Astrocyte (in vitro differentiated cells and primary cell): ENCODE measurements around the gene COMMD10. TPM values are rescaled to one million over a fixed set of nuclear protein-coding genes. Genes with fewer than 3 reads are reported as not detected.

ENCODE experiments used
- DNase-seq: peaks from one replicate; pipeline ENCODE4 v3.0.0-alpha.2; 2010; ENCODE audit warnings: low read depth
- FAIRE-seq: peaks from 2 replicates; lab custom pipeline; 2011; peaks lifted over from hg19 to GRCh38; lab: Jason Lieb, UNC
- H2AFZ ChIP-seq: 2 replicates; pipeline ENCODE4 v1.6.0; 2012; ENCODE audit warnings: low read depth, low read length, inconsistent platforms
- H3K27ac ChIP-seq: 2 replicates; pipeline ENCODE4 v1.5.1; 2011; ENCODE audit warnings: low read depth, low read length, inconsistent platforms
- H3K27me3 ChIP-seq: 2 replicates; pipeline ENCODE4 v1.6.0; 2011; ENCODE audit warnings: low read length, inconsistent platforms; ENCODE audit not compliant: insufficient read depth
- H3K36me3 ChIP-seq: 2 replicates; pipeline ENCODE4 v1.5.1; 2011; ENCODE audit warnings: low read length, inconsistent platforms; ENCODE audit not compliant: insufficient read depth
- H3K4me1 ChIP-seq: 2 replicates; pipeline ENCODE4 v1.5.1; 2011; ENCODE audit warnings: low read length, inconsistent platforms; ENCODE audit not compliant: insufficient read depth
- H3K4me2 ChIP-seq: 2 replicates; pipeline ENCODE4 v1.6.0; 2012; ENCODE audit warnings: low read length, inconsistent platforms
- H3K4me3 ChIP-seq: 2 replicates; pipeline ENCODE4 v1.5.1; 2011; ENCODE audit warnings: low read depth, mild to moderate bottlenecking, low read length, inconsistent platforms; ENCODE audit not compliant: insufficient read depth
- H3K79me2 ChIP-seq: 2 replicates; pipeline ENCODE4 v1.6.0; 2012; ENCODE audit warnings: mild to moderate bottlenecking, low read length, inconsistent platforms; ENCODE audit not compliant: insufficient read depth
- H3K9ac ChIP-seq: 2 replicates; pipeline ENCODE4 v1.6.0; 2012; ENCODE audit warnings: mild to moderate bottlenecking, low read length, inconsistent platforms
- H3K9me3 ChIP-seq: 2 replicates; pipeline ENCODE4 v1.5.1; 2012; ENCODE audit warnings: low read depth, mild to moderate bottlenecking, low read length, inconsistent platforms; ENCODE audit not compliant: insufficient read depth
- H4K20me1 ChIP-seq: 2 replicates; pipeline ENCODE4 v1.6.0; 2012; ENCODE audit warnings: low read length, inconsistent platforms; ENCODE audit not compliant: insufficient read depth
- H3K27ac Mint-ChIP-seq: one replicate; pipeline ENCODE4 v1.8.0; 2021; ENCODE audit warnings: mild to moderate bottlenecking, mixed read lengths; ENCODE audit not compliant: unreplicated experiment
- H3K27me3 Mint-ChIP-seq: one replicate; pipeline ENCODE4 v1.8.0; 2021; ENCODE audit warnings: low read depth, mixed read lengths; ENCODE audit not compliant: unreplicated experiment
- H3K36me3 Mint-ChIP-seq: one replicate; pipeline ENCODE4 v1.8.0; 2021; ENCODE audit warnings: low read depth, mixed read lengths; ENCODE audit not compliant: unreplicated experiment
- H3K4me1 Mint-ChIP-seq: one replicate; pipeline ENCODE4 v1.8.0; 2021; ENCODE audit warnings: low read depth, mixed read lengths; ENCODE audit not compliant: unreplicated experiment
- H3K4me3 Mint-ChIP-seq: one replicate; pipeline ENCODE4 v1.8.0; 2021; ENCODE audit warnings: mild to moderate bottlenecking, moderate library complexity, mixed read lengths; ENCODE audit not compliant: unreplicated experiment
- H3K9me3 Mint-ChIP-seq: one replicate; pipeline ENCODE4 v1.8.0; 2021; ENCODE audit warnings: mild to moderate bottlenecking, mixed read lengths; ENCODE audit not compliant: unreplicated experiment
- EZH2 ChIP-seq: IDR thresholded peaks from 2 replicates; pipeline ENCODE4 v1.6.1; 2012; ENCODE audit warnings: mild to moderate bottlenecking, low read length, inconsistent platforms; ENCODE audit not compliant: insufficient read depth
- total RNA-seq: library from RNA; stranded (reverse); gene quantifications from 2 replicates; pipeline ENCODE4 v1.2.1, GENCODE V29; 2021
- TF ChIP-seq, protein P1 (sequence below): IDR thresholded peaks from 2 replicates; pipeline ENCODE4 v1.5.1; 2011; ENCODE audit warnings: low read depth, mild to moderate bottlenecking, inconsistent platforms, low read length, moderate library complexity; ENCODE audit not compliant: insufficient read depth

Gene COMMD10
- total RNA-seq, 1 donor from 2014 or later = 18.1 TPM

DNA sequence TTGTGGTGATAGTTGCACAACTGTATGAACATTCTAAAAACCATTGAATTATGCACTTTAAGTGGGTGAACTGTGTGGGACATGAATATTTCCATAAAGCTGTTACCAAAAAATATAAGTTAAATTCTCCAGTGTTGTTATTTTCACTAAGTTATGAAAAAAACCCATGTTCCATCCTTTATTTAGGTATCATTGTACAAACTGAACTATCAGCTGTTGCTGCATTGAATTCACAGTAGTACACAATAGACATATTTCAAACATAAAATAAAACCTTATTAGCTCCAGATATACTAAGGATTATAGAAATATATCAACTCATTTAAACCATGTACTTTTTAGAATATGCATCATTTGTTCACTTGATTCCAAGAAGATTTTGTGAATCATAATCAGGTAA is 192.1 kb downstream of the COMMD10 start:
- no peaks in the 10 kb centered on the region for H3K27me3 Mint-ChIP-seq
- Histone ChIP-seq H3K4me3 (no peak overlapping the region), H2AFZ (no peak overlapping the region), H4K20me1 (no peaks in the 10 kb centered on the region), H3K9me3 (no peaks in the 10 kb centered on the region), H3K4me1 (no peaks in the 10 kb centered on the region), H3K9ac (no peak overlapping the region), H3K27ac (no peak overlapping the region), H3K27me3 (no peaks in the 10 kb centered on the region), H3K36me3 (no peaks in the 10 kb centered on the region), H3K79me2 (no peaks in the 10 kb centered on the region), H3K4me2 (no peak overlapping the region)
- H3K4me1 Mint-ChIP-seq = no peaks in the 10 kb centered on the region
- peak; percentile 26 for FAIRE-seq
- H3K9me3 Mint-ChIP-seq = peaks cover 4% of the 10 kb centered on the region
- H3K36me3 Mint-ChIP-seq = no peaks in the 10 kb centered on the region
- DNase-seq = no peak
- TF ChIP-seq EZH2 = no peak
- TF ChIP-seq, protein P1, sequence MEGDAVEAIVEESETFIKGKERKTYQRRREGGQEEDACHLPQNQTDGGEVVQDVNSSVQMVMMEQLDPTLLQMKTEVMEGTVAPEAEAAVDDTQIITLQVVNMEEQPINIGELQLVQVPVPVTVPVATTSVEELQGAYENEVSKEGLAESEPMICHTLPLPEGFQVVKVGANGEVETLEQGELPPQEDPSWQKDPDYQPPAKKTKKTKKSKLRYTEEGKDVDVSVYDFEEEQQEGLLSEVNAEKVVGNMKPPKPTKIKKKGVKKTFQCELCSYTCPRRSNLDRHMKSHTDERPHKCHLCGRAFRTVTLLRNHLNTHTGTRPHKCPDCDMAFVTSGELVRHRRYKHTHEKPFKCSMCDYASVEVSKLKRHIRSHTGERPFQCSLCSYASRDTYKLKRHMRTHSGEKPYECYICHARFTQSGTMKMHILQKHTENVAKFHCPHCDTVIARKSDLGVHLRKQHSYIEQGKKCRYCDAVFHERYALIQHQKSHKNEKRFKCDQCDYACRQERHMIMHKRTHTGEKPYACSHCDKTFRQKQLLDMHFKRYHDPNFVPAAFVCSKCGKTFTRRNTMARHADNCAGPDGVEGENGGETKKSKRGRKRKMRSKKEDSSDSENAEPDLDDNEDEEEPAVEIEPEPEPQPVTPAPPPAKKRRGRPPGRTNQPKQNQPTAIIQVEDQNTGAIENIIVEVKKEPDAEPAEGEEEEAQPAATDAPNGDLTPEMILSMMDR = no peak
- no peak overlapping the region for H3K4me3 Mint-ChIP-seq
- H3K27ac Mint-ChIP-seq = no peak overlapping the region

DNA sequence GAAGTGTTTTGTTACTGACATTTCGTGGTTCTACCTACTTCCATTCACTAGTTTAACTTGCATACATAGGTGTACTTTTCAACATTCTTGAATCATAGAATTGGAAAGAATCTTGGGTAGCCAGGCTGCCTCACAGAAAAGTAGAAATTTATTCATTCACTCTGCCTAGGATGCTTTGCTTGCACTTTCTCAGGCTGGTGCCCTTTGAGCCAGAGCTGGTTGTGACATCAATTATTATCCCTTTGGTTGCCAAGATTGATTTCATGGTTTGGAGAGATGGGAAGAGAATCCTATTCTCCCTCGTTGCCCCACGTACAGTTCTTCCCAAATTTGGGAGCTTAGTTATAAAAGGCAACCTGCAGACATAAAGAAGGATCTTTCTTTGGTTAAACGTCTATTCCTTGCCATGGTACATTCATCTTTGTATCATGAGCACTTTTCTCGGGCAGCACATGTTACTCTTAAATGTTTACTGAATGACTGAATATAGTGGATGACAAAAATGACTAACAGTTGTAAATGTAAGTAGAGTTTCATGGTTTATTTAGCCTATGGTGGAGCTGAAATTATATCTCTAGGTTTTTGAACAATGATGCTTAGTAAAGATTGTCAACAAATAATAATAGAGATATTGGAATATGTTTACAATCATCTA is 195.5 kb downstream of the COMMD10 start:
- no peaks in the 10 kb centered on the region for H3K36me3 ChIP-seq
- no peak overlapping the region for H3K4me3 ChIP-seq
- Mint-ChIP-seq H3K9me3 (peaks cover 4% of the 10 kb centered on the region), H3K27me3 (no peaks in the 10 kb centered on the region), H3K4me1 (no peaks in the 10 kb centered on the region), H3K27ac (no peak overlapping the region), H3K4me3 (no peak overlapping the region), H3K36me3 (no peaks in the 10 kb centered on the region)
- no peak overlapping the region for H3K4me2 ChIP-seq
- H3K79me2 ChIP-seq = no peaks in the 10 kb centered on the region
- no peak for FAIRE-seq
- no peaks in the 10 kb centered on the region for H3K27me3 ChIP-seq
- H3K9me3 ChIP-seq = no peaks in the 10 kb centered on the region
- H3K4me1 ChIP-seq = no peaks in the 10 kb centered on the region
- H4K20me1 ChIP-seq = no peaks in the 10 kb centered on the region
- H3K9ac ChIP-seq = no peak overlapping the region
- no peak for TF ChIP-seq EZH2
- TF ChIP-seq, protein P1 = no peak
- no peak for DNase-seq
- no peak overlapping the region for H2AFZ ChIP-seq
- no peak overlapping the region for H3K27ac ChIP-seq

DNA sequence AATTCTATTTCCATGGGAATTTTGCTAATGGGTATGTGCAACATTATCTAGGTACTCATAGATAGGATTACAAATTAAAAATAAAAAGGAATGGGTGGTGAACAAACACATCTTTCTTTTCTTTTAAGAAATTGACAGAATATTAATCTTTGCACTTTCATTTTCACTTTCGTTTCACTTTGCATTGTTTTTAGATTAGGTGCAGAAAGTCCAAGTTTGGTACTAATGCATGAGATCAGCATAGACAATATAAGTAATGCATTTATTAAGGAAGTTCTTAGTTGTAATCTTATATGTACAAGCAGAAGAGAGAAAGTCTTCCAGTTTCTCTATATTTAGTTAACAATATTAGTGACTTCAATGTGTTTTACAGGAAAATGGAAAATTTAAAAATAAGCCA is 196.5 kb downstream of the COMMD10 start:
- Mint-ChIP-seq H3K27ac (no peak overlapping the region), H3K4me3 (no peak overlapping the region)

More for the DNA sequence above, 196.5 kb downstream of the COMMD10 start:
- Mint-ChIP-seq H3K36me3 (no peaks in the 10 kb centered on the region), H3K27me3 (no peaks in the 10 kb centered on the region), H3K4me1 (no peaks in the 10 kb centered on the region), H3K9me3 (peaks cover 4% of the 10 kb centered on the region)
- Histone ChIP-seq H2AFZ (no peak overlapping the region), H3K9me3 (no peaks in the 10 kb centered on the region), H3K36me3 (no peaks in the 10 kb centered on the region), H3K4me2 (no peak overlapping the region), H4K20me1 (no peaks in the 10 kb centered on the region), H3K27ac (no peak overlapping the region), H3K9ac (no peak overlapping the region), H3K4me1 (no peaks in the 10 kb centered on the region), H3K27me3 (no peaks in the 10 kb centered on the region), H3K4me3 (no peak overlapping the region), H3K79me2 (no peaks in the 10 kb centered on the region)
- no peak for FAIRE-seq
- TF ChIP-seq, protein P1 = no peak
- no peak for TF ChIP-seq EZH2
- DNase-seq = no peak
